ENCODE data around the gene GDI1.

GDI1 gene

GRCh38 chrX:154477891-154478477, 41.0 kb downstream of the GDI1 start:
- no peak for DNase-seq (ENCODE audit: insufficient read length, low spot score)
- no peak for FAIRE-seq

DNA sequence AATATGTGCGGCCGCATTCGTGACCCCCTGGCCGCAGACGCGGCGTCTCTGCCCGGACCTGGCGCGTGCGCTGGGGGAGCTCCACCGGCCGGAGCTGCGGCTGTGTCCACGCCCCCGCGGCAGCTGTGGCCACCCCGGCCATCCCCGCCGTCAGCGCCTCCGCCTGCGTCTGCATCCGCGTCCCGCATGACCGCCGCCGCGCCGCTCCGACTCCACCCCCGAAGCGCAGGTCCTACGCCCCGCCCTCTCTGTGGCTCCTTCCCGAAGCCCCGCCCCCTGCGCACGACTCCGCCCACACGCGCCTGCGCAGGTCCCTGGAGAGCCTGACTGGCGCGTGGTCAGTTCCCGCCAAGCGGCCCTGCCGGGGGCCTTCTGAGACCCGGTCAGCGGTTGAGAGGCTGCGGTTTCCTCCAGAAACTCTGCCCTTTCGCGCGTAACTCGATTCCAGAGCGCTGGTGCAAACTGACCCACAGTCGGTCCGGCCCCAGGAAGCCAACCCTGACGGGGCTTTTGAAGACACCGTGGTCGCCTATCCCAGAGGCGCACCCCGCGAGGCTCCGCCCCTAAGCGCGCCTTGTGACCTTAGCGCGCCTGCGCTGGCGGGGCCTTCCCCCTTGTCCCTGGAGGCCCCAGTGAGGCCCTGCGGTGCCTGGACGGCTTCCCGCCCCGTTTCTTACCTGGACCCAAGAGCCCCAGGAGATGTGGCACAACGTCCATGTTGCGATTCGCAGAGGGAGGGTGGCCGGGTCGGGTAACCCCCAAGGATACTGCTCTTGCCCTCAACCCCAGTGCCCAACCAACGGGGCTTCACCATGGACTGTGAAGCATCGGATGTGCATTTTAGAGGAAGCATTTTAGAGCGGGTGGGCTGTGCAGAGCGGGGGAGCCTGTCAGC, 42.0 kb downstream of the GDI1 start, which contains the start of gene LAGE3:
LAGE3 (minus strand) TSS at position 554 of the 895 bp plus-strand sequence; CDS start at position 188, 366 bp downstream.
- DNase-seq (ENCODE audit: insufficient read length, low spot score) (peak; percentile 65), FAIRE-seq (peak; percentile 23)

GRCh38 chrX:154481195-154481594, 44.2 kb downstream of the GDI1 start:
- DNase-seq (ENCODE audit: insufficient read length, low spot score): no peak
- FAIRE-seq: no peak

GRCh38 chrX:154481911-154482601, 45.1 kb downstream of the GDI1 start:
- FAIRE-seq: no peak
- no peak for DNase-seq (ENCODE audit: insufficient read length, low spot score)

GRCh38 chrX:154482786-154483185, 45.8 kb downstream of the GDI1 start:
- DNase-seq (ENCODE audit: insufficient read length, low spot score) (no peak), FAIRE-seq (no peak)

DNA sequence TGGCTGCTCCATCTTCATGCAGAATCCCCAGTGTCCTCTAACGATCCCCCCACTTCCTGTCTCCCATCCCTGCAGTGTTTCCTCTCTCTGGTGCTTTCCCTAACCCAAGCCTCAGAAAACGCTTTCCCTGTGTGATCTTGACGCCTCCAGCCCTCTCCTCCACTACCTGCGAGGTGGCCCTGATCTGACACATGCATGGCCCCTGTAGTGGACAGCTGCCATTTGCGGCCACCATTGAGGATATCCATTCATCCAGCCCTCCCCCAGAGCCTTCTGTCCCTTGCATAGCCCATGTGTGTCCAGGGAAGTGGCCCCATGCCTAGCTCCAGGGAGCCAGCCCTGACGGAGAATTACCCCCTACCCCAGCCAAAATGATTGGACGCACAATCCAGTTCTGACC, 46.4 kb downstream of the GDI1 start:
- FAIRE-seq (no peak), DNase-seq (ENCODE audit: insufficient read length, low spot score) (no peak)

GRCh38 chrX:154484255-154485149, 47.5 kb downstream of the GDI1 start:
- no peak for FAIRE-seq
- no peak for DNase-seq (ENCODE audit: insufficient read length, low spot score)

GRCh38 chrX:154485150-154486051, 48.4 kb downstream of the GDI1 start:
- no peak for FAIRE-seq
- DNase-seq (ENCODE audit: insufficient read length, low spot score): no peak

DNA sequence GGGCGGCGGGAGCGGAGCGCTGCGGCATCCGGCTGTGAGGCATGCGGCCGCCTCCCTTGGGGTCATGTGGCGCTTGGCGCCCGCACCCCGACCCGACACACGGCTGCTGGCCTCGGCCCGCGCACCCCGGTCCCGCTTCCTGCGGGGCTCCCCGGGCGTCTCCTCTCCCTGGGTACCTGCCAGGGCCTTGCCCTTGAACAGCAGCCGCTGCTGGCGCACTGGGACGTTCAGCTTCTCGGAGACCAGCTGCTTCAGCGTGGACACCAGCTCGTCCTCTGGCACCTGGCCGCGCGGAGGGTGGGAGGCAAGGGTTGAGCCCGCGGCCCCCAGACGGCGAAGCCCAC, 49.1 kb downstream of the GDI1 start:
- DNase-seq (ENCODE audit: insufficient read length, low spot score) (no peak), FAIRE-seq (no peak)

GRCh38 chrX:154486396-154487207, 49.6 kb downstream of the GDI1 start, which contains the start of gene UBL4A:
TSS of gene UBL4A (minus strand) at chrX:154486615. CDS start at chrX:154486584, 31 bp downstream.
- DNase-seq (ENCODE audit: insufficient read length, low spot score): peak; percentile 21
- peak; percentile 16 for FAIRE-seq

DNA sequence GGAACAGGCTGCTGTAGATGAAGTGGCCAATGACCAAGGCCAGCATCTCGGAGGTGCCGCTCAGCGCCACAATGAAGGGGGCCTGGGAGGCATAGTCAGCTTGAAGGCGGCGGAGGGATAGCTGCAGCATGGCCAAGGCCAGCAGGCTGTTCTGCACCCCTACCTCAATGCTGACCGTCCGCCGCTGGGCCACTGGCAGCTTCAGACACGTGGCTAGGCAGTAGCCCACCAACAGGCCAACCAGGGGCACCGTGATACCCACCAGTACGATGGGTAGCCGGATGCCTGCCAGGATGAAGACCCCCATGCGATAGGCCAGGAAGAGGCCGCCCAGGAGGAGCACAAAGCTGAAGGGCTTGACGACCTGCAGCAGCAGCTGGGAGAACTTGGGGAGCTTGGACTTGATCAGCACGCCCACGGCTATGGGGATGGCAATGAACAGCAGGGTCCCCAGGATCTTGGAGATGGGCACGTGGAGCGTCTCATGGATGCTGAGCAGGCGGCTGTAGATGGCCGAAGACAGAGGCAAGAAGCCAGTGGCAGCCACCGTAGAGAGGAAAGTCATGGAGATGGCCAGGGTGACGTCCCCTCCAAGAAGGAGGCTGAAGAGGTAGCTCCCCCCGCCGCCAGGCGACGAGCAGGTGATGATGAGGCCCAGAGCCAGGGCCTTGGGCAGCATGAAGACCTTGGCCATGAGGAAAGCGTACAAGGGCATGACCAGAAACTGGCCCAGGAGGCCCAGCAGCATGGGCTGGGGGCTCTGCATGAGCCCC, 50.8 kb downstream of the GDI1 start:
- no peak for DNase-seq (ENCODE audit: insufficient read length, low spot score)
- FAIRE-seq: no peak

DNA sequence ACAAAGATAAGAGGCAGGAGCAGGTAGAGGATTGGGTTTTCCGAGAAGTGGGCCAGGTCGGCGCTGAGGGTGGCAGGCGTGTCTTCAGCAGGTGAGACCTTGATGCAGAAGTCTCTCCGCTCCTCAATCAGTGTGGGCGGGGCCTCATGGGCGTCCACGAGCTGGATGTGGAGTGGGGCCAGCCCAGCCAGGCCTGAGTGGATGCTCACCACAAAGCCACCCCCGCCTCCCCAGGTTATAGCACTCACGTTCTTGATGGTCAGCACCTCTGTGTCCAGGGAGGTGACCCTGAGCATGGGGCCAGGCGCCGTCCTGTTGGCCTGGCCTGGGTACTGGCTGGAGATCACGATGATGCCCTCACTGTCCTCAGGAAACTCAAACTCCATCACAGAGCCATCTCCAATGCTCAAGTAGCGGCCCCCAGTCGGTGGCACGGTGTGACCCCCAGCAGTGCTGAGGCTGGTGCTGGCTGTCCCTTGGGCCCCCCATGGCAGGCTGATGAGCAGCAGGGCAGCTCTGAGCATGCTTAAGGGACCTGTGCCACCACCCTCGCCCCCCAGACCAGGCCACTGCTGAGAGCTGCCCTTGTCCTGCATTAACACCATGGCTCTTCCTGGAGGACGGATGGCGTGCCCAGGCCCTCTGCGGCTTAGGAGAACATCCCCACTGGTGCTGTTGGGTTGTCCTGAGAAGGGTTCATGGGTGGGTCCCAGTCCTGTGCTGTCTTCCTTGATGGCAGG, 51.6 kb downstream of the GDI1 start:
- DNase-seq (ENCODE audit: insufficient read length, low spot score) (no peak), FAIRE-seq (no peak)

DNA sequence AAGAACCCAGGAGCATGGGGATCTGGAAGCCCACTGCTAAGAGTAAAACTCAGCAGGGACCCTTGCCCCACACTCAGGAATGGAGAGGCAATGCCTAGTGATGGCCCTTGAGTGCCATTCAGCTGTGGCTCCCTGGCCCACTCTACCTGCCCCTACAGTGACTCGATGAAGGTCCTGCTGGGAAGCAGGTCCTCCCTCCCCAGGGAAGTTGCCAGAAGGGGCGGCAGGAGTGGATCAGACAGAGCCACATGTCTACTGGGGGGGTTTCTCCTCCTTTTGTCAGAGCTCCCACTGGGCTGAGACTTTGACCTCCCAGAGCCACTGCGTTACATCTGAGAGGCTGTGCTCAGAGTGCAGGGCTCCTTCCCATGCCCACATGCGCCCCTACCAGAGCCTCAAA, 52.2 kb downstream of the GDI1 start:
- FAIRE-seq (no peak), DNase-seq (ENCODE audit: insufficient read length, low spot score) (no peak)

DNA sequence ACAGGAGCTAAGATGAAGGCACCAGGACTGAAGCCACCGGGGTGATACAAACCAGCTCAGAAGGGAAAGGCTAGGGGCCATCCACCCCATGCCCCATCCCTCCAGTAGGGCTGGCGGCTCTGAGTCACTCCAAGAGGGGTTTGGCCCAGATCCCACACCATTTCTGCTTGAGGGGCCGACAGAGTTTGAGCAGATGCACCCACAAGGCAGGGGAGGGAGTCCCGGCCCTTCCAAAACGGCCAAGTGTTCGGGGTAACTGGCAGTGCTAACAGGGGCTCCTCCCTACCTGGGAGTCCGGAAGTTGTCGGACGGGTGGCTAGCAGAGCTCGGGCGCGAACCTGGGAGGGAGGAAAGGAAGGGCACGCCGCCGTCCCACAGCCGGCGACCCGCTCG, 53.1 kb downstream of the GDI1 start:
- DNase-seq (ENCODE audit: insufficient read length, low spot score) (no peak), FAIRE-seq (no peak)

GRCh38 chrX:154490414-154491083, 53.6 kb downstream of the GDI1 start, which contains the start of gene SLC10A3:
TSS of gene SLC10A3 (minus strand) at chrX:154490629. CDS start at chrX:154488940, 1,689 bp downstream.
- FAIRE-seq (no peak), DNase-seq (ENCODE audit: insufficient read length, low spot score) (peak; percentile 87)
